Urinary bladder (tissue), 4 donors: ENCODE measurements around the gene AATK. TPM values are rescaled to one million over a fixed set of nuclear protein-coding genes. Genes with fewer than 3 reads are reported as not detected.

Experiments
- DNase-seq: peaks from one replicate; pipeline ENCODE4 v3.0.0-alpha.2; 2015; ENCODE audit errors: extremely low spot score
- H3K27ac ChIP-seq: one replicate; pipeline ENCODE4 v1.5.1; 2013; ENCODE audit warnings: low read depth, mild to moderate bottlenecking, moderate library complexity
- H3K36me3 ChIP-seq: one replicate; pipeline ENCODE4 v1.6.1; 2013; ENCODE audit warnings: mild to moderate bottlenecking, moderate library complexity; ENCODE audit not compliant: insufficient read depth
- H3K4me1 ChIP-seq: one replicate; pipeline ENCODE4 v1.6.1; 2013; ENCODE audit warnings: mild to moderate bottlenecking, moderate library complexity; ENCODE audit not compliant: insufficient read depth
- H3K4me3 ChIP-seq: one replicate; pipeline ENCODE4 v1.5.1; 2013; ENCODE audit warnings: low read depth, low read length
- WGBS: extraction: QIAGEN DNeasy Blood & Tissue Kit; methylation state at CpG from one replicate; pipeline ENCODE4 v1.1.7; 2013; 5-methylcytosine and 5-hydroxymethylcytosine counted together
- polyA plus RNA-seq: library from polyadenylated mRNA; stranded (reverse); fragments of 200-250 nt; gene quantifications from one replicate; pipeline ENCODE4 v1.2.3, GENCODE V29; 2013
- total RNA-seq: library from RNA; depleted of rRNA; stranded (reverse); fragments of >200 nt; gene quantifications from one replicate; pipeline ENCODE4 v1.2.3, GENCODE V29; 2014
- donor health status: healthy with polysubstance abuse.
- donor health status: healthy.

The AATK gene
- total and polyA plus RNA-seq, 2 donors: 7.6 to 9.2 TPM

DNA sequence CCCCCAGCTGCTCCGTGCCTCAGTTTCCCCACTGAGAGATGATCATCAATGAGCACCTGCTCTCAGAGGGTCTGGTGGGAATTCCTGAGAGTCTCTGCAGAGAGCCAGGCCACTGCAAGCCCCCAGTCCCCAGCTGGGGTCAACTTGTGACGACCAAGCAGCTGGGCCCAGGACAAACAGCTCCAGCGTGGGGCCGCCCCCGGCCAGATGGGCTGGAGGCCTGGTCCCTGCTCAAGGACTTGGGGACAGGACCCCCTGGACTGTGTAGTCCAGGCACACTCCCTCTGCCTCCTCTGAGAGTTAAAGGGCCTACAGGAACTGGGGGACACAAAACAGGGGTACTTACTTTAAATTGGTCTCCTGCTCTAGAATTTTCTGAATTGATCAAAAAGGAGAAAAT is 16.6 kb upstream of the AATK start:
- DNase-seq: no peak
- Histone ChIP-seq H3K4me1 (no peaks in the 10 kb centered on the region), H3K36me3 (no peaks in the 10 kb centered on the region), H3K4me3 (no peak overlapping the region), H3K27ac (no peak overlapping the region)
- 87% methylated on average over 5 of the region's 5 CpGs for WGBS

DNA sequence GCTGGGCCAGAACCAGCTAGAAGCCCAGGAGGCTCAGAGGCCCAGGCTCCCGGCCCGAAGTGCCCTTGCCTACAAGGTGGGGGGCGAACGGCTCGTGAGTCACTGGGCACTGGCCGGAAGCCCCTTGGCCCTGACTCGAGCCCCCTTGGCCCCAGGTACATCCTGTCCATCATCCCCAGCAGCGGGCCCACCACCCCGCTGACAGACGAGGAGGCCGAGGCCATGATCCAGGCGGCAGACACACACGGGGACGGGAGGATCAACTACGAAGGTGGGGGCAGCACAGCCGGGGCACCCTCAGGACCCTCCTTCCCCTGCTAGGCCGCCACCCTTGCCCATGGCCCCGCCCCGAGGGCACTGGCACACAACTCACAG is 15.8 kb upstream of the AATK start:
- 95% methylated on average over 19 of the region's 19 CpGs for WGBS
- Histone ChIP-seq H3K27ac (no peak overlapping the region), H3K4me1 (no peaks in the 10 kb centered on the region)

DNA sequence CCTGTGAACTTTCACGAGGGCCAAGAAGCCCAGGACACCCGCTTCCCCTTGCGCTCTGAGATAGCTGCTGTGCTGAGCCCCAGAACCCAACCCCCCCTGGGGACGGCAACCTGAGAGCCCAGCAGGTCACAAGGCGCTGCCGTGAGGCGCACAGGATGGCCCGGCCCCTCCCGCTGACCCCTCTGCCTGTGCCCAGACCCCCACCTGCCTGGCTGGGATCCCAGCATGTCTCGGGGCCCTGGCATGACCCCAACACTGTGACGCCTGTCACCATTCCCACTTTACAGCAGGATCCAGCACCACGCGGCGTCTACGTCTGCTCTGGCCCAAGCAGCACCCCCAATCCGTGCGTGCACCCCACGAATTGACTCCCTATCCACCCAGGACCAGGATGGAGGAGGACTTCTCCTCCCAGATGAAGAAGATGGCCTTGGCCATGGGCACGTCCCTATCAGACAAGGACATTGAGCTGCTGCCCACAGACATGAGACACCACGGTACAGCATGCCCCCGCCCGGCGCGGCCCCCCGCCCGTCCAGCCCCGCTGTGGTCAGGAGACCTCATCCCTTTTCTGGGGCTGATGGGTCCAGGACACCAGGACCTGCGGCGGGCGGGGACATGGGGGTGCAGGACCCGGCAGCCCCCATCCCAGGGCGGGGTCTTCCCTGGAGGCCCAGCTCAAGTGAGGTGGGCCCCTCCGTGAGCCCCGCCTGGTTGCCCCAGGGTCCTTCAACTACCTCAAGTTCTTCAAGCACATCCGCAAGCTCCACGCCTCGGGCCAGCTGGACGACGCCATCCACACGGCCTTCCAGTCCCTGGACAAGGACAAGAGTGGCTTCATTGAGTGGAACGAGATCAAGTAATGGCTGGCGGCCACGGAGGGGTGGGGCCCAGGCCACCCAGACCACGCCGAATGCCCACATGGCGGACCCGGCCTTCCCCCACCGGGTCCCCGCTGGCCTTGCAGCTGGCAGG is 15.1 kb upstream of the AATK start:
- no peak for DNase-seq
- Histone ChIP-seq H3K4me1 (no peaks in the 10 kb centered on the region), H3K4me3 (no peak overlapping the region), H3K27ac (no peak overlapping the region), H3K36me3 (no peaks in the 10 kb centered on the region)
- WGBS: 93% methylated on average over 49 of the region's 49 CpGs

More for the DNA sequence above, 15.8 kb upstream of the AATK start:
- no peak for DNase-seq
- H3K36me3 ChIP-seq: no peaks in the 10 kb centered on the region
- no peak overlapping the region for H3K4me3 ChIP-seq

DNA sequence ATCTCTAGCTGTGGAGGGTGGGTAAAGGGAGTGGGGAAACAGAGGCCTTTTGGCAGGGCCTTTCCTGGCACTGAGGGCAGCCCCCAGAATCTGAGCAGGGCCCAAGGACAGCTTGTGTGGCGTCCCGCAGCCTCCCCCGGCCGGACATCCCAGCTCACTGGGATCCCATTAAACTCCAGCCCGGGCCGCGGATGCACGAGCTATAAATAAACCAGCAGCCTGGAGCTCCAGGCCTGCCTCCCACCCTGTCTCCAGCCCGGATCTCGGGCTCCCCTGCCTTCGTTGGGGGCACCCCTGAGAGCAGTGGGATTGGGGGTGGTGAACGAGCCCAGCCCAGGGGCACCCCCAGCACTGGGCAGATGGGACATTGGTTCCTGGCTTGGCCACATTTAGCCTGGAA is 13.8 kb upstream of the AATK start:
- no peak overlapping the region for H3K27ac ChIP-seq
- DNase-seq: no peak
- H3K36me3 ChIP-seq: no peaks in the 10 kb centered on the region
- no peaks in the 10 kb centered on the region for H3K4me1 ChIP-seq
- 29% methylated on average over 12 of the region's 12 CpGs for WGBS
- H3K4me3 ChIP-seq: no peak overlapping the region

DNA sequence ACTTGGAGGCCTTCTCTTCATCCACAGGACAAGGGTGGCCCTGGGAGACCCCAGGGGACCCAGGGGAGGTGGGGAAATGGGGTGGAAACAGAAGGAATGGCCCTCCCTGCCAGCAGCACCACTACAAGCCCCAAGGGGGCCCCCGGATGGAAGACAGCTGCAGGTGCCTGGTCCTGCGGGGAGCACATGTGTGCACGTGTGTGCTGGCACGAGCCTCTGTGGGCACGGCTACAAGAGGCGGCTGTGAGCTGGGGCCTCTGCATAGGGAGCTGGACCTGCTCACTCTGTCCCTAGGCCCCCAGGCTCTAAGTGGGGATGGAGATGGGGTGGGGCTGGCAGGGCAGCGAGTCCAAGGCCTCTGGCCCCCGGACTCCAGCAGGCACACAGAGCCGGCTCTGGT is 13.2 kb upstream of the AATK start:
- no peaks in the 10 kb centered on the region for H3K36me3 ChIP-seq
- no peak for DNase-seq
- H3K27ac ChIP-seq: no peak overlapping the region
- H3K4me3 ChIP-seq: no peak overlapping the region
- WGBS: 64% methylated on average over 9 of the region's 9 CpGs
- no peaks in the 10 kb centered on the region for H3K4me1 ChIP-seq

DNA sequence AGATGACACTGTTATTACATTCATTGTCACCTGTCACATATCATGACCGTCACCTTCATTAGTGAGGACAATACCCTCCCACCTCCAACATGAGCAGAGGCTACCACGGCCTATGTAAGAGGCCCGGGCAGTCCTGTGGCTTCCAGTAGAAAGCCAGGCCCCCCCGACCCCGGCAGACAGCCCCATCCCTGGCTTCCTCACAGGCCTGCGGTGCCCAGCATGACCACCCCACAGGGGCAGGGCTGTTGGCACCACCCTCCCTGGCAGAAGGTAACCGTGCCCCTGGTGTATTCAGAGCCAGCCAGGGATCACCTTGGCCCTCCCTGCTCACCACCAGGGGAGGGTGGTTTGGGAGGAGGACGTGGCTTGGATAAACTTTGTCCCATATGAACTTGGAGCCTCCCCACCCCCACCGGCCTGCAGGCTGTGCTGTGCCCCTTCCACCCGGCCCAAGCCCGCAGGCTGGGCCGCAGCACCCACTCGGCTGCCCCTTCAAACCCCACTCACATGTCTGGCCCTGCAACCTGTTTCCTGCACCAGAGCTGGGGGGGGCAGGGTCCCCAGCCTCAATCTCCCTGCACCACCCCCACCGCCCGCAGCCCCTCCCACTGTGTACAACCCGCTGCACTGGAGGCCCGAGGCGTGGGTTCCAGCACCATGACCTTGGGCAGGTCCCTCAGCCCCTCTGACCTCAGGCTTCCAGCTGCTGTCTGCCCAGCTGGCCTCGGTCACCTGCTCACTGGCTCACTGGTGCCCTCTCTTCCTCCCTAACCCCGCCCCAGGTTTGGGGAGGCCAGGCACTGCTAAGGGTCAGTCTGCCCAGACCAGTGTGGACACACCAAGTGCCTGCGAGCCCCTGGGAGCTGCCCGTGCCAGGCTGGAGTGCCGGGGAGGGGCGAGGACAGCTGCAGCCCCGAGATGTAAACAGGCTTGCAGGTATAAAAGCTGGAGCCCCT is 12.4 kb upstream of the AATK start:
- no peak for DNase-seq
- H3K27ac ChIP-seq: no peak overlapping the region

DNA sequence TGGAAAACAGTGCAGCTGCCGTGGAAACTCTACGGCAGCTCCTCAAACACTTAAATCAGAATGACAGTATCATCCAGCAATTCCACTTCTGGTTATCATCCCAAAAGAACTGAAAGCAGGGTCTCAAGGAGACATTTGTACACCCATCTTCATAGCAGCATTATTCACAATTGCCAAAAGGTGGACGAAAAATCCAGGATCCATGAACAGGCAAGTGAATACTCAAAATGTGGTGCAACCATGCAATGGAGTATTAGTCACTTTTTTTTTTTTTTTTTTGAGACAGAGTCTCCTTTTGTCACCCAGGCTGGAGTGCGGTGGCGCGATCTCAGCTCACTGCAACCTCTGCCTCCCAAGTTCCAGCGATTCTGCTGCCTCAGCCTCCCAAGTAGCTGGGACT is 10.6 kb upstream of the AATK start:
- WGBS: 97% methylated on average over 7 of the region's 7 CpGs
- no peak for DNase-seq

More for the DNA sequence above, 12.4 kb upstream of the AATK start:
- no peak overlapping the region for H3K4me3 ChIP-seq
- no peaks in the 10 kb centered on the region for H3K36me3 ChIP-seq
- 90% methylated on average over 25 of the region's 25 CpGs for WGBS
- no peaks in the 10 kb centered on the region for H3K4me1 ChIP-seq

DNA sequence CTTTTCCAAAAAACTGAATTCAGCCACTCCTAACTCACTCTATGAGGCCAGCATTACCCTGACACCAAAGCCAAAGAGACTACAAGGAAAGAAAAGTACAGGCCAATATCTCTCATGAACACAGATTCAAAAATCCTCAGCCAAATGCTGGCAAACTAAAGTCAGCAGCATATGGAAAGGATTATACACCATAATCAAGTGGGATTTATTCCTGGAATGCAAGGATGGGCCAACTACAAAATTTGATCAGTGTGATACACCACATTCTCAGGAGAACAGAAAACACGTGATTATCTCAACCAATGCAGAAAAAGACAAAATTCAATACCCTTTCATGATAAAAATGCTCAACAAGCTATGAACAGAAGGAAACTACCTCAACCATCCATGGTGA is 7.7 kb upstream of the AATK start:
- no peak overlapping the region for H3K4me3 ChIP-seq
- DNase-seq: no peak
- H3K4me1 ChIP-seq: no peaks in the 10 kb centered on the region
- no peak overlapping the region for H3K27ac ChIP-seq
- WGBS: 63% methylated on average over 1 of the region's 1 CpG
- H3K36me3 ChIP-seq: no peaks in the 10 kb centered on the region

More for the DNA sequence above, 10.6 kb upstream of the AATK start:
- no peak overlapping the region for H3K4me3 ChIP-seq
- no peak overlapping the region for H3K27ac ChIP-seq
- H3K4me1 ChIP-seq: no peaks in the 10 kb centered on the region
- H3K36me3 ChIP-seq: no peaks in the 10 kb centered on the region

DNA sequence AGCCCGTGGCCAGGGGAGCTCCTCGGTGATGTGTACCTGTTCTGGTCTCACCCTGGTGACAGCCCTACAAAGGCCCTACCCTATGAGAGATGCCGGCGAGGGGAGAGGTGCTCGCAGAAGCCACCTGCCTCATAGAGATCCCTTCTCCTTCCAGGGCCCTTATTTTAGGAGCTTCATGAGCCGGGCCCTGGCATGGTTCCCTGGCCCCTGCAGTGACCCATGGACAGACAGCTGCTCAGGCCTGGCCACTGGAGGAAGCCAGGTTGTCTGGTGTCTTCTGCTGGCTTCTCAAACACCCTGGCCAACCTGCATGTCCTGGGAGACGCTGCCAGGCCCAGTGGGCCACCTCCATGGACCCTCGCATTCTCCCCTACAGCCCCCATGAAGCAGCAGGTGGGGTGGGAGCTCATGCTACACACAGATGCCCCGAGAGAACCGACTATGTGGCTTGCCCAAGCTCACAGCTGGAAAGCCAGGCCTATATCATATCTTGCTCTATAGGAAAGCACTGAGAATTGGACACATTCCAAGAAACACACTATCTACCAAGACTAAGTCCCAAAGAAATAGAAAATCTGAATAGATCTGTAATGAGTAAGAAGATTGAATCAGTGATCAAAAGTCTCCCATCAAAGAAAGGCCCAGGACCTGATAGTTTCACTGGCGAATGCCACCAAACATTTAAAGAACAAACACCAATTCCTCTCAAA is 7.2 kb upstream of the AATK start:
- 82% methylated on average over 11 of the region's 11 CpGs for WGBS
- H3K27ac ChIP-seq: no peak overlapping the region
- no peaks in the 10 kb centered on the region for H3K36me3 ChIP-seq
- no peaks in the 10 kb centered on the region for H3K4me1 ChIP-seq
- no peak for DNase-seq
- no peak overlapping the region for H3K4me3 ChIP-seq

DNA sequence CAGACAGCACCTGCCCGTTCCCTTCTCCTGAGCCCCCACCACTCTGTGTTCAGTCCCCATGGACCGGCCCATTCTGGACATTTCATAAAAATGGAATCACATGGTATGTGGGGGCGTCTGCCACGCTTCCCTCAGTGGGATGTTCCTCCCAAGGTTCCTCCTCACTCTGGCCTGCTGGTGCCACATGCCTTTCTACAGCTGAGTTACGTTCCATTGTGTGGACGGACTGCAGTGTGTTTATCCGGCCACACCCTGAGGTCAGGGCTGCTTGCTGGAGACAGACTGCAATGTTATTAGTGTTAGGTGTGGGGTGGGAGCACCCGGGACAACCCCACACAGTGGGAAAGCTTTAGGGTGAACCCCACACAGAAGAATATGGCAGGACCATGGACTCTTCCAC is 5.9 kb upstream of the AATK start:
- no peak for DNase-seq
- no peak overlapping the region for H3K27ac ChIP-seq
- no peaks in the 10 kb centered on the region for H3K4me1 ChIP-seq
- no peak overlapping the region for H3K4me3 ChIP-seq
- no peaks in the 10 kb centered on the region for H3K36me3 ChIP-seq
- 58% methylated on average over 8 of the region's 8 CpGs for WGBS

DNA sequence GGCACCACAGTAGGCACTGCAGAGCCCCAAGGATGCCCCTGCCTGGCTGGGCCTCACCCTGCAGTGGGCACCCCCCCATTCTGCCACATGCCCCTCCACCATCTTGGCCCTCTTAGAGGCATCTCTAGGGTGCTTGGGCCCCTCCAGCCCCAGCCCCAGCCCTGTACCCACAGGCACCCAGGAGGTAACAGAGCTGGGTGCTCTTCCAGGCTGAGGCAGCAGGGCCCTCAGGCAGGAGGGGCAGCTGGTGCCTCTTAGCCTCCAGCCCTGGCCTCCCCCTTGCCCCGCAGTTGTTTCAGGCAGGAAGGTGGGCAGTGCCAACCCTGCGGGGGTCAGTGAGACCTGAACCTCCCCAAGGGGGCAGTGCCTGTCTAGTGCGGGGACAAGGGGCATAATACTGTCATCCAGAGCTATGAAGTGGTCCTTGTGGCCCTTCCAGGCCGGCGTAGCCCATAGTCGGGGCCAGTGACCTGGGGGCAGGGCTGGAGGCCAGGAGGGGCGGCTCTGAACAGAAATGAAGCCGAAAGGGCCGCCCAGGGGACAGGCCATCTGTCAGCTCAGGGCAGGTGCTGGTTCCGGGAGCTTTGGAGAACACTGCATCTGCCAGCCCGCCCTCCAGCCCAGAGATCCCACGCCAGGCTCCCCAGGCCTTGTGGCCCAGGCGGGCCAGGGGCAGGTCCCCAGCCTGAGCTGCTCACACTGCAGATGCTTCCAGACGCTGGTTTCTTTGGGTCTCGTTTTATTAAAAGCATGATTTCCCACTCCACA is 4.9 kb upstream of the AATK start:
- WGBS: 92% methylated on average over 15 of the region's 15 CpGs

DNA sequence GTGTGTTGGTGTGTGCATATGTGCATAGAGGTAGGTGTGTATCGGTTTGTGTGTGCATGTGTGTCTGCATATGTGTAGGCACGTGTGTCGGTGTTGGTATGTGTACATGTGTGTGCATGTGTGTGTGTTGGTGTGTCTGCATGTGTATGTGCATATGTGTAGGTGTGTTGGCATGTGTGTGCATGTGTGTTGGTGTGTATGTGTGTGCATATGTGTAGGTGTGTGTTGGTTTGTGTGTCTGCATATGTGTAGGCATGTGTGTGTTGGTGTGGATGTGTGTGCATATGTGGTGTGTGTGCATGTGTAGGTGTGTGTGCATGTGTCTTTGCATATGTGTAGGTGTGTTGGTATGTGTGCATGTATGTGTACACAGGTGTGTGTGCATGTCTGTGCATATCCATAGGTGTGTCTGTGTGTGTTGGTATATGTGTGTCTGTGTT is 3.9 kb upstream of the AATK start:
- 98% methylated on average over 3 of the region's 3 CpGs for WGBS
- H3K4me1 ChIP-seq: no peaks in the 10 kb centered on the region
- no peaks in the 10 kb centered on the region for H3K36me3 ChIP-seq
- no peak overlapping the region for H3K27ac ChIP-seq
- H3K4me3 ChIP-seq: no peak overlapping the region
- DNase-seq: no peak

More for the DNA sequence above, 4.9 kb upstream of the AATK start:
- no peak overlapping the region for H3K27ac ChIP-seq
- H3K36me3 ChIP-seq: no peaks in the 10 kb centered on the region
- DNase-seq: no peak
- H3K4me3 ChIP-seq: no peak overlapping the region
- H3K4me1 ChIP-seq: no peaks in the 10 kb centered on the region

DNA sequence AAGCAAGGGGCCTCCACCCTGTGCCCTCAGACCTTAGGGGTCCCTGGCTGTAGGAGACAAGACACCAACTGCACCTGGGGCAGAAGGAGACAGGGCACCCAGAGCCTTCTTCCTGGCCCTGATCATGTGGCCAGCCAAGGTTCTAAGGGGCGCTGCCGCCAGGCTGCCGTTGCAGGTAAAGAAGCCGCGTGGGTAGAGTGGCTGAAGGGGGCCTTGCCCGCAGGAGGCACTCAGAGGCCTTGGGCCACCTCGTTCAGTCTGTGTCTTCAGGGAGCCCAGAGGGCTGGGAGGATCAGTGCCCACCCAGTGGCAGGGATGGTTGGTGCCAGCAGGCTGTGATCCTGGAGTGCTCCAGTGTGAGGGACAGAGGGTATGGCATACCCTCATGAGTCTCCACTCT is 1.6 kb upstream of the AATK start:
- Histone ChIP-seq H3K4me3 (no peak overlapping the region), H3K36me3 (no peaks in the 10 kb centered on the region), H3K4me1 (no peaks in the 10 kb centered on the region), H3K27ac (no peak overlapping the region)
- DNase-seq: no peak
- WGBS: 96% methylated on average over 7 of the region's 7 CpGs
